ENCODE results near the gene S100A11.

DNA sequence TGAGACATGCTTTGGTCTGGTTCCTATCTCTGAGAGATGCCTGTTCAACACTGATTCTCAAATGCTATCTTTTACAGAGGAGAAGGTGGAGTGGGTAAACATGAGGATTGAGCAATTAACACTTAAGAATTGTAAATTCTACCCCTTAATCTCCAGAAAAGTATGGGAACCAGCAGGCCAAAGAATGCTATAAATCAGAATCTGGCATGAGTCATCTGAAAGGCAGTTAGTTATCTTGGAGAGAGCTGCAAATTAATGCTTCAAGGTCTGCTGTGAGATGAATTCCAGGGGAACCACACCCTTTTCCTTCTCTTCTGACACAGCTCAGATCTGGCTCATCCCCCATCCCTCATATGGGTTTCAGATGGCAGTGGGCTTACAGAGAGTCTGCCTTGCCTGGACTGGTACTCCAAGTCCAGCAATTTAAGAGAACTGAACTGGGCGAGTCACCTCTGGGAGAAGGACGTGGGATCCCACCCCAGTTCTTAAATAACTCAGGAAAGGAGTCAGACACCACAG lies 48.3 kb downstream of the S100A11 start:
- TF ChIP-seq POLR2AphosphoS5 (IDR thresholded peaks at IDR 0.05) (no peak), POLR2A (IDR thresholded peaks at IDR 0.05) (no peak)
